CD4-positive, alpha-beta T cell (primary cell): ENCODE data around the gene PAX5. TPM values are rescaled to one million over a fixed set of nuclear protein-coding genes. Genes with fewer than 3 reads are reported as not detected.
A peak's percentile ranks its signal among the peaks of the same experiment; 100 is the strongest.

Experiments
- ATAC-seq: fragments of 200-7000 bp; cut with Tn5 transposase; one replicate; pipeline ENCODE4 v1.10.0; 2022; ENCODE audit warnings: mild to moderate bottlenecking; ENCODE audit not compliant: poor library complexity
- CTCF ChIA-PET: fragments of 350-600 bp; sonication (Branson Sonifier 250); formaldehyde crosslinking; loops from one replicate; lab custom pipeline; 2021; ENCODE audit warnings: antibody characterized with exemption, inconsistent platforms; lab: Charles Lee
- POLR2A ChIA-PET: fragments of 350-600 bp; sonication (Branson Sonifier 250); formaldehyde crosslinking; loops from one replicate; lab custom pipeline; 2021; ENCODE audit warnings: antibody characterized with exemption, inconsistent platforms; lab: Charles Lee
- DNase-seq, 14 experiments: peaks; one replicate each; pipeline ENCODE4 v3.0.0-alpha.2; 2013 to 2020; ENCODE audit warnings: mixed read lengths in 2 of 14
- H3K27ac ChIP-seq, 2 donors: one replicate each; pipeline versions ENCODE4 v1.5.1 to v1.7.0; 2013; ENCODE audit warnings: low read length in 2 of 2, low read depth in 1 of 2, mild to moderate bottlenecking in 1 of 2
- H3K27me3 ChIP-seq, 2 experiments: 1 replicate in 1 of 2; 2 replicates in 1 of 2; pipeline versions ENCODE4 v1.6.1 to v1.7.0; 2013; ENCODE audit warnings: low read length in 2 of 2, control low read depth in 1 of 2, mild to moderate bottlenecking in 1 of 2, moderate library complexity in 1 of 2; ENCODE audit not compliant: insufficient read depth in 2 of 2, control insufficient read depth in 1 of 2
- H3K36me3 ChIP-seq: one replicate; pipeline ENCODE4 v1.6.1; 2013; ENCODE audit warnings: low read length, control low read depth; ENCODE audit not compliant: insufficient read depth
- H3K4me1 ChIP-seq: one replicate; pipeline ENCODE4 v1.6.1; 2013; ENCODE audit warnings: low read length, control low read depth; ENCODE audit not compliant: insufficient read depth
- H3K4me3 ChIP-seq: one replicate; pipeline ENCODE4 v1.5.1; 2013; ENCODE audit warnings: mild to moderate bottlenecking, low read length, moderate library complexity
- H3K9me3 ChIP-seq, 2 experiments: 1 replicate in 1 of 2; 2 replicates in 1 of 2; pipeline versions ENCODE4 v1.6.1 to v1.7.0; 2013; ENCODE audit warnings: low read length in 2 of 2, mild to moderate bottlenecking in 2 of 2, control low read depth in 1 of 2, moderate library complexity in 1 of 2; ENCODE audit not compliant: control insufficient read depth in 1 of 2, insufficient read depth in 1 of 2
- H3K27ac Mint-ChIP-seq: one replicate; pipeline ENCODE4 v1.8.0; 2020; ENCODE audit warnings: mixed read lengths
- H3K27me3 Mint-ChIP-seq: one replicate; pipeline ENCODE4 v1.8.0; 2021; ENCODE audit warnings: mixed read lengths
- H3K36me3 Mint-ChIP-seq: one replicate; pipeline ENCODE4 v1.8.0; 2021; ENCODE audit warnings: low read depth, mixed read lengths
- H3K4me1 Mint-ChIP-seq: one replicate; pipeline ENCODE4 v1.8.0; 2021; ENCODE audit warnings: low read depth, mixed read lengths
- H3K4me3 Mint-ChIP-seq: one replicate; pipeline ENCODE4 v1.8.0; 2020; ENCODE audit warnings: mild to moderate bottlenecking, mixed read lengths
- H3K9me3 Mint-ChIP-seq: one replicate; pipeline ENCODE4 v1.8.0; 2020; ENCODE audit warnings: mixed read lengths
- intact Hi-C, 2 experiments: fragments of 100-400 bp; cut with DNase I in 1 of 2; cut with micrococcal nuclease in 1 of 2; formaldehyde crosslinking; loops; one replicate each; pipeline versions ENCODE4 v1.15.1 to v1.9.0; 2023 to 2025; cut with DNase I, micrococcal nuclease
- total RNA-seq, 174 experiments: library from RNA in 2 of 174; stranded (reverse) in 2 of 174; gene quantifications; one replicate each; pipeline ENCODE4 v1.2.3 and lab custom pipeline; 2021 to 2026
- TF ChIP-seq, protein P1 (sequence below): fragments of 200-600 bp; IDR thresholded peaks from one replicate; pipeline ENCODE4 v1.8.0; 2022; ENCODE audit warnings: antibody characterized with exemption, mild to moderate bottlenecking

PAX5 gene
- total RNA-seq, 2 experiments from 2014 or later = 0.03 to 0.11 TPM

DNA sequence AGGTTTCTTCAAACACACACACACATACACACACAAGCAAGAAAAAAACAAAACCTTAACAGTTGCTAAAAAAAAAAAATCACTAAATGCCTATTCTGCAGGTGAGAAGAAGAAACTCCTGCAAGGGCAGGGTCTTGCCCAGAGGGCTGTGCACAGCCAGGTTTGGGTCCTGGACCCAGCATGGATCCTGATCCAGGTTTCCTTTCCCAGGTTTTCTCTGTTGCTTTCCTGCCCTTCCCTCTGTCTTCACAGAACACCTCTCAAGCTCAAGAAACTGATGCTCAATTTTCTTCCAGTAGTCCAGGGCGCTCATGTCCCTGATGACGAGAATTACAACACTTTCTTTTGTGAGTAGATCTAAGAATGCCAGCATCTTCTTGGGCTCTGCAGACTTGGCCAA, 136.6 kb downstream of the PAX5 start:
- Mint-ChIP-seq H3K9me3 (no peaks in the 10 kb centered on the region), H3K4me3 (no peak overlapping the region), H3K36me3 (no peaks in the 10 kb centered on the region), H3K4me1 (no peaks in the 10 kb centered on the region), H3K27me3 (peaks cover 16% of the 10 kb centered on the region), H3K27ac (no peak overlapping the region)
- DNase-seq = no peak
- intact Hi-C loops = no loop called here
- Histone ChIP-seq H3K27ac (no peak overlapping the region), H3K4me3 (no peak overlapping the region), H3K36me3 (no peaks in the 10 kb centered on the region), H3K4me1 (no peaks in the 10 kb centered on the region), H3K9me3 (no peaks in the 10 kb centered on the region), H3K27me3 (no peaks in the 10 kb centered on the region)
- TF ChIP-seq, protein P1, sequence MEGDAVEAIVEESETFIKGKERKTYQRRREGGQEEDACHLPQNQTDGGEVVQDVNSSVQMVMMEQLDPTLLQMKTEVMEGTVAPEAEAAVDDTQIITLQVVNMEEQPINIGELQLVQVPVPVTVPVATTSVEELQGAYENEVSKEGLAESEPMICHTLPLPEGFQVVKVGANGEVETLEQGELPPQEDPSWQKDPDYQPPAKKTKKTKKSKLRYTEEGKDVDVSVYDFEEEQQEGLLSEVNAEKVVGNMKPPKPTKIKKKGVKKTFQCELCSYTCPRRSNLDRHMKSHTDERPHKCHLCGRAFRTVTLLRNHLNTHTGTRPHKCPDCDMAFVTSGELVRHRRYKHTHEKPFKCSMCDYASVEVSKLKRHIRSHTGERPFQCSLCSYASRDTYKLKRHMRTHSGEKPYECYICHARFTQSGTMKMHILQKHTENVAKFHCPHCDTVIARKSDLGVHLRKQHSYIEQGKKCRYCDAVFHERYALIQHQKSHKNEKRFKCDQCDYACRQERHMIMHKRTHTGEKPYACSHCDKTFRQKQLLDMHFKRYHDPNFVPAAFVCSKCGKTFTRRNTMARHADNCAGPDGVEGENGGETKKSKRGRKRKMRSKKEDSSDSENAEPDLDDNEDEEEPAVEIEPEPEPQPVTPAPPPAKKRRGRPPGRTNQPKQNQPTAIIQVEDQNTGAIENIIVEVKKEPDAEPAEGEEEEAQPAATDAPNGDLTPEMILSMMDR = no peak
- ATAC-seq = no peak
- ChIA-PET CTCF (no interaction called here), POLR2A (no interaction called here)

DNA sequence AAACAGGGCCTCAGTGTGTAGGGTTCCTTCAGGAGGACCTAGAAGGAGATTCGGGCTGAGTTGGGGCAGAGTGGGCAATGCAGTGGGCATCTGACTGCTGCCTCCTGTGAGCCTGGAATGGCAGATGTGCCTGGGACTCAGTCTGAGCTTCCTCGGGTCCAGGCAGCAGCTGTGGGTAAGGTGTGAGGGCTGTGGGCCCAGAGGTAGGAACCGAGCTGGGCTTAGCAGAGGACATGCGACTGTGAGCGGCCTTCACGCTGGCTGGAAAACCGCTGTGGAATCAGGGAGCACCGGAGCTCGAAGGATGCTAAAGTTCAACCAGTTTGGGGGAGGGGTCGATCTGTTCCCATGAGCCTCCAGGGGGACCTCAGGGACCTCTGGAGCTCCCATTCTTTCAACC, 137.0 kb downstream of the PAX5 start:
- H3K4me3 ChIP-seq = no peak overlapping the region
- peaks cover 16% of the 10 kb centered on the region for H3K27me3 Mint-ChIP-seq
- TF ChIP-seq, protein P1 = no peak
- H3K4me3 Mint-ChIP-seq = no peak overlapping the region
- no peak overlapping the region for H3K27ac Mint-ChIP-seq
- H3K36me3 ChIP-seq = no peaks in the 10 kb centered on the region
- ATAC-seq = no peak
- no peaks in the 10 kb centered on the region for H3K4me1 Mint-ChIP-seq
- intact Hi-C loops = no loop called here
- no peak overlapping the region for H3K27ac ChIP-seq
- no peaks in the 10 kb centered on the region for H3K36me3 Mint-ChIP-seq
- no peaks in the 10 kb centered on the region for H3K27me3 ChIP-seq
- H3K9me3 Mint-ChIP-seq = no peaks in the 10 kb centered on the region
- DNase-seq = peak in 1 of 14 experiments; percentile 12
- POLR2A ChIA-PET = no interaction called here
- H3K4me1 ChIP-seq = no peaks in the 10 kb centered on the region
- CTCF ChIA-PET = no interaction called here
- H3K9me3 ChIP-seq = no peaks in the 10 kb centered on the region

DNA sequence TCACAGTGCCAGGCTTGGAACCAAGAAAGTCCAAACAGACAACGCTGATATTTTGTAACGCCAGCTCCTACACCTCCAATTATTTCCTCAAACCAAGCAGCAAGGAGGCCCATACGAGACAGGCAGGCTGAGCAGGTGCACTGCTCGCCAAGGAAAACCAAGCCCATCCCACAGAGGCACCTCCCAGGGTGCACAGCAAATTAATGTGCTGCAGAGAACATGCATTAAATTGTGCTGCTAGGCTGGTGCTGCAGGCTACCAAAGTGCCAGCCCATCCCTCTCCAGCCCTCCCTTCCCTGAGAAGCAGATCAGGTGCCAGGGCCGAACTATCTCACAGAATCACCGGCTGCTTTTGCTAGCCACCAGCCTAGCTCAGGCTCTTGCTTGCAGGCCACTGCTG, 137.8 kb downstream of the PAX5 start:
- POLR2A ChIA-PET = no interaction called here
- Histone ChIP-seq H3K27ac (no peak overlapping the region), H3K9me3 (no peaks in the 10 kb centered on the region), H3K4me1 (no peaks in the 10 kb centered on the region), H3K36me3 (no peaks in the 10 kb centered on the region), H3K27me3 (no peaks in the 10 kb centered on the region), H3K4me3 (no peak overlapping the region)
- intact Hi-C loops = no loop called here
- DNase-seq = no peak
- H3K4me1 Mint-ChIP-seq = no peaks in the 10 kb centered on the region
- H3K27me3 Mint-ChIP-seq = peaks cover 19% of the 10 kb centered on the region
- no peak overlapping the region for H3K27ac Mint-ChIP-seq
- TF ChIP-seq, protein P1 = no peak
- no peaks in the 10 kb centered on the region for H3K36me3 Mint-ChIP-seq
- H3K4me3 Mint-ChIP-seq = no peak overlapping the region
- H3K9me3 Mint-ChIP-seq = no peaks in the 10 kb centered on the region
- CTCF ChIA-PET = no interaction called here
- no peak for ATAC-seq
